H1 (cell line): ENCODE measurements around the gene PAQR4. TPM values are rescaled to one million over a fixed set of nuclear protein-coding genes. Genes with fewer than 3 reads are reported as not detected.

ENCODE experiments used
- ASH2L ChIP-seq: fragments of 200-600, 300-600 bp; sonication (generic); IDR thresholded peaks from one replicate; pipeline ENCODE4 v1.7.1; 2017; ENCODE audit warnings: low read length
- CBX5 ChIP-seq: fragments of 300-800, 300-1000 bp; sonication (generic); IDR thresholded peaks from 2 replicates; pipeline ENCODE4 v1.7.1; 2016; ENCODE audit warnings: antibody characterized with exemption, low read length, low read depth
- CEBPB ChIP-seq: IDR thresholded peaks from 2 replicates; pipeline ENCODE4 v1.6.1; 2012; ENCODE audit warnings: low read depth, low read length
- E2F6 ChIP-seq: IDR thresholded peaks from 2 replicates; pipeline ENCODE4 v1.6.1; 2012; ENCODE audit warnings: inconsistent platforms
- FOSL1 ChIP-seq: IDR thresholded peaks from 2 replicates; pipeline ENCODE4 v1.6.1; 2011; ENCODE audit warnings: mild to moderate bottlenecking, low read depth, low read length, moderate library complexity; ENCODE audit not compliant: insufficient read depth
- GTF2F1 ChIP-seq: IDR thresholded peaks from 2 replicates; pipeline ENCODE4 v1.6.1; 2012; ENCODE audit warnings: low read depth, low read length, improper control_type of control experiment, borderline replicate concordance
- HDAC6 ChIP-seq: IDR thresholded peaks from one replicate; pipeline ENCODE4 v1.7.1; 2012; ENCODE audit warnings: low read depth, mild to moderate bottlenecking, inconsistent platforms, low read length, moderate library complexity
- JUN ChIP-seq: IDR thresholded peaks from 2 replicates; pipeline ENCODE4 v1.6.1; 2011; ENCODE audit warnings: low read depth, mild to moderate bottlenecking, improper control_type of control experiment, low read length
- KDM1A ChIP-seq: fragments of 200-600, 300-600 bp; sonication (generic); IDR thresholded peaks from 2 replicates; pipeline ENCODE4 v1.7.1; 2016; ENCODE audit warnings: mild to moderate bottlenecking, low read length, borderline replicate concordance
- KDM5A ChIP-seq: fragments of 200-600 bp; IDR thresholded peaks from 2 replicates; pipeline ENCODE4 v1.7.1; 2012; ENCODE audit warnings: mild to moderate bottlenecking, low read length, inconsistent platforms, mixed read lengths
- MAFK ChIP-seq: IDR thresholded peaks from 2 replicates; pipeline ENCODE4 v1.6.1; 2012; ENCODE audit warnings: low read depth, mild to moderate bottlenecking, improper control_type of control experiment, low read length
- POLR2AphosphoS5 ChIP-seq: IDR thresholded peaks from 2 replicates; pipeline ENCODE4 v1.6.1; 2011; ENCODE audit warnings: low read depth, low read length
- RBBP5 ChIP-seq: IDR thresholded peaks from 2 replicates; pipeline ENCODE4 v1.7.1; 2012; ENCODE audit warnings: low read depth, mild to moderate bottlenecking, inconsistent platforms, low read length, moderate library complexity, borderline replicate concordance
- RFX5 ChIP-seq: IDR thresholded peaks from 2 replicates; pipeline ENCODE4 v1.6.1; 2011; ENCODE audit warnings: low read depth, low read length, improper control_type of control experiment, borderline replicate concordance
- SAP30 ChIP-seq: fragments of 300-600 bp; sonication (generic); IDR thresholded peaks from 2 replicates; pipeline ENCODE4 v1.7.1; 2012; ENCODE audit warnings: low read length, moderate library complexity, mild to moderate bottlenecking, inconsistent platforms; ENCODE audit not compliant: insufficient read depth, insufficient replicate concordance
- SIRT6 ChIP-seq: IDR thresholded peaks from one replicate; pipeline ENCODE4 v1.7.1; 2012; ENCODE audit warnings: low read length, inconsistent platforms
- SIX5 ChIP-seq: IDR thresholded peaks from 2 replicates; pipeline ENCODE4 v1.6.1; 2011; ENCODE audit warnings: mild to moderate bottlenecking, low read depth, low read length
- SP2 ChIP-seq: IDR thresholded peaks from 2 replicates; pipeline ENCODE4 v1.6.1; 2012; ENCODE audit warnings: mild to moderate bottlenecking, low read length, inconsistent platforms
- SP4 ChIP-seq: IDR thresholded peaks from 2 replicates; pipeline ENCODE4 v1.6.1; 2012; ENCODE audit warnings: low read length, inconsistent platforms
- SRF ChIP-seq: IDR thresholded peaks from 2 replicates; pipeline ENCODE4 v1.6.1; 2011; ENCODE audit warnings: mild to moderate bottlenecking, low read depth, low read length, moderate library complexity
- TAF1 ChIP-seq: IDR thresholded peaks from 2 replicates; pipeline ENCODE4 v1.6.1; 2011; ENCODE audit warnings: mild to moderate bottlenecking, low read depth, low read length
- TAF7 ChIP-seq: optimal IDR thresholded peaks from 2 replicates; pipeline ENCODE3; 2011; ENCODE audit warnings: low read depth, mild to moderate bottlenecking, inconsistent platforms, low read length, moderate library complexity, borderline replicate concordance
- polyA plus RNA-seq, 7 experiments: library from polyadenylated mRNA; depleted of rRNA in 3 of 7; stranded (reverse) in 5 of 7; unstranded in 2 of 7; fragments of >200 nt in 5 of 7; fragments of 200-250 nt in 2 of 7; gene quantifications; 1 replicate in 5 of 7; 2 replicates in 1 of 7; 4 replicates in 1 of 7; pipeline versions ENCODE4 v1.2.1 to v1.2.3, GENCODE V29; 2011 to 2013; ENCODE audit warnings: missing spikeins in 2 of 7, mixed read lengths in 2 of 7
- total RNA-seq: library from RNA; stranded (reverse); fragmentation: NEBNext Ultra II Directional; extraction: Animal tissue kit (Norgen Biotek cat#: 25700); gene quantifications from 2 replicates; pipeline ENCODE4 v1.2.1, GENCODE V29; 2021
- TF ChIP-seq, protein P1 (sequence below): IDR thresholded peaks from 2 replicates; pipeline ENCODE4 v1.6.1; 2012; ENCODE audit warnings: low read length, inconsistent platforms

PAQR4 gene
- total and polyA plus RNA-seq, 2 of the 8 experiments (the other 6 are each of a cell fraction or from before 2014, with no cell fraction given): 28.2 to 34.6 TPM

DNA sequence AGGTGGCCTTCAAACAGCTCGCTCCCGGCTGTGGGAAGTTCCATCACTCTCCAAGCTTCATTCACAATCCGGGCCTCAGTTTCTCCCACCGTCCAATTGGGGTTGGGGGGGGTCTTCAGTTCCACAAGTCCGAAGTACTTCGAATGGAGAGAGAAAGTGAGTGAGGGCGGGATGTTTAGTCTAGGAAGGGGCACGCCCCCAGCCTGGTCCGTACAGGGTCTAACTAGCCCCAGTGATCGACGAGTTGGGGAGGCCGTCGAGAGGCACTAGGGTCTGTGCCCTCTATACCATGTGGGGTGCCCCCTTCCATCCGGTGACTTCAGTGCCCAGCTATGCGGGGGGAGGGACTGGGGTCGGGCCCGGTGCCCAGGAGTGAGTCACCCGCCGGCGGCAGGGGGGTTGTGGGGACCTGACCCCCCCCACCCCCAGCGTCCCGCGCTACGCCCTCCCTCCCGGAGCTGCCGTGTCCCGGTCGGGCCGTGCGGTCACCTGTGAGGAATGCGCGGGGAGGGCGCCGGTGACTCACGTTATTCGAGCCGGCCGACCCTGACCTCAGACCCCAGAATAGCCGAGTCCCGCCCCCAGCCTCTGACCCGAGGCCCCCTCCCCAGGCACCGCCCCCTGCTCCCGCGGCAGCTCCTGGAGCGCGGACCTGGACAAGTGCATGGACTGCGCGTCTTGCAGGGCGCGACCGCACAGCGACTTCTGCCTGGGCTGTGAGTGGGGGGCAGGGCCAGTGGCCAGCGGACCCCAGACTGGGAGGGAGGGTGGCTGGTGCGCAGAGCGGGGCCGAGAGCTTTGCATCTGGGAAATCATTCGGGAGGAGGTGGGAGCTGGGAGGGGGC, 51.7 kb downstream of the PAQR4 start (continued):
- no peak for TF ChIP-seq KDM1A
- TF ChIP-seq RBBP5: no peak
- no peak for TF ChIP-seq SIX5
- TF ChIP-seq POLR2AphosphoS5: no peak; the same call in none of the 2 replicates
- no peak; the same call in 1 of the 2 replicates for TF ChIP-seq SP4
- TF ChIP-seq, protein P1, sequence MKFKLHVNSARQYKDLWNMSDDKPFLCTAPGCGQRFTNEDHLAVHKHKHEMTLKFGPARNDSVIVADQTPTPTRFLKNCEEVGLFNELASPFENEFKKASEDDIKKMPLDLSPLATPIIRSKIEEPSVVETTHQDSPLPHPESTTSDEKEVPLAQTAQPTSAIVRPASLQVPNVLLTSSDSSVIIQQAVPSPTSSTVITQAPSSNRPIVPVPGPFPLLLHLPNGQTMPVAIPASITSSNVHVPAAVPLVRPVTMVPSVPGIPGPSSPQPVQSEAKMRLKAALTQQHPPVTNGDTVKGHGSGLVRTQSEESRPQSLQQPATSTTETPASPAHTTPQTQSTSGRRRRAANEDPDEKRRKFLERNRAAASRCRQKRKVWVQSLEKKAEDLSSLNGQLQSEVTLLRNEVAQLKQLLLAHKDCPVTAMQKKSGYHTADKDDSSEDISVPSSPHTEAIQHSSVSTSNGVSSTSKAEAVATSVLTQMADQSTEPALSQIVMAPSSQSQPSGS: 0 out of 2 replicates have a peak, but pooled peaks have one; percentile 56
- peak; percentile 87 for TF ChIP-seq JUN
- no peak for TF ChIP-seq ASH2L
- TF ChIP-seq SAP30: peak; percentile 52
- TF ChIP-seq CBX5: no peak
- TF ChIP-seq SIRT6: no peak
- no peak for TF ChIP-seq FOSL1
- TF ChIP-seq GTF2F1: no peak
- no peak for TF ChIP-seq SP2
- no peak for TF ChIP-seq CEBPB
- TF ChIP-seq TAF7: peak; percentile 47
- no peak for TF ChIP-seq MAFK
- TF ChIP-seq SRF: no peak
- no peak for TF ChIP-seq RFX5
- TF ChIP-seq E2F6: 0 out of 2 replicates have a peak, but pooled peaks have one; percentile 21
- no peak for TF ChIP-seq HDAC6
- no peak for TF ChIP-seq KDM5A
- TF ChIP-seq TAF1: 0 out of 2 replicates have a peak, but pooled peaks have one; percentile 68
